ENCODE results near the gene PLXNA4.

DNA sequence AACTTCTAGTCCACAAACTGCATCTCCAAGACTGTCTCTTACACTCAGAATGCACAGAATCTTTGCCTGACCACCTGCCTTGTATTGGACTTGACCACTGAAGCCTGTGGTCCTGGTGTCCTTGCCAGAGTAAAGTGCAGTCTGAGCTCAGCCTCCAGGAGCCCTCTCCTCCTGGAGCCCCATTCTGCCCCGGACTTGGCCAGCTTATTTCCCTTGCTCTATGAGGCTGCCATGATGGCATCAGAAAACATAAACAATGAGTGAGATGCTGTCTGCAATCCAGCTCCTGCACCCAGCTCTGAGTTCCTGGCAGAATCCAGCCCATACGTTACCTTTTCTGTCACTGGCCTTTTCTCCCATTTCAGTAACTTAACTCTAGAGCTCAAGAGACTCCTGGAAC, 494.6 kb downstream of the PLXNA4 start:
- TF ChIP-seq, protein P1, sequence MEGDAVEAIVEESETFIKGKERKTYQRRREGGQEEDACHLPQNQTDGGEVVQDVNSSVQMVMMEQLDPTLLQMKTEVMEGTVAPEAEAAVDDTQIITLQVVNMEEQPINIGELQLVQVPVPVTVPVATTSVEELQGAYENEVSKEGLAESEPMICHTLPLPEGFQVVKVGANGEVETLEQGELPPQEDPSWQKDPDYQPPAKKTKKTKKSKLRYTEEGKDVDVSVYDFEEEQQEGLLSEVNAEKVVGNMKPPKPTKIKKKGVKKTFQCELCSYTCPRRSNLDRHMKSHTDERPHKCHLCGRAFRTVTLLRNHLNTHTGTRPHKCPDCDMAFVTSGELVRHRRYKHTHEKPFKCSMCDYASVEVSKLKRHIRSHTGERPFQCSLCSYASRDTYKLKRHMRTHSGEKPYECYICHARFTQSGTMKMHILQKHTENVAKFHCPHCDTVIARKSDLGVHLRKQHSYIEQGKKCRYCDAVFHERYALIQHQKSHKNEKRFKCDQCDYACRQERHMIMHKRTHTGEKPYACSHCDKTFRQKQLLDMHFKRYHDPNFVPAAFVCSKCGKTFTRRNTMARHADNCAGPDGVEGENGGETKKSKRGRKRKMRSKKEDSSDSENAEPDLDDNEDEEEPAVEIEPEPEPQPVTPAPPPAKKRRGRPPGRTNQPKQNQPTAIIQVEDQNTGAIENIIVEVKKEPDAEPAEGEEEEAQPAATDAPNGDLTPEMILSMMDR (IDR thresholded peaks at IDR 0.05; ENCODE audit: low read length) = no peak
- TF ChIP-seq EZH2 (IDR thresholded peaks at IDR 0.05; ENCODE audit: borderline replicate concordance, low read length) = no peak
